Activated CD4-positive, CD25-positive, alpha-beta regulatory T cell (primary cell): Measurements from ENCODE around the gene ANKRD1.

Source experiments
- DNase-seq, 4 experiments: peaks; one replicate each; lab custom pipeline; 2025; lab: John Stamatoyannopoulos, UW

ANKRD1 gene

DNA sequence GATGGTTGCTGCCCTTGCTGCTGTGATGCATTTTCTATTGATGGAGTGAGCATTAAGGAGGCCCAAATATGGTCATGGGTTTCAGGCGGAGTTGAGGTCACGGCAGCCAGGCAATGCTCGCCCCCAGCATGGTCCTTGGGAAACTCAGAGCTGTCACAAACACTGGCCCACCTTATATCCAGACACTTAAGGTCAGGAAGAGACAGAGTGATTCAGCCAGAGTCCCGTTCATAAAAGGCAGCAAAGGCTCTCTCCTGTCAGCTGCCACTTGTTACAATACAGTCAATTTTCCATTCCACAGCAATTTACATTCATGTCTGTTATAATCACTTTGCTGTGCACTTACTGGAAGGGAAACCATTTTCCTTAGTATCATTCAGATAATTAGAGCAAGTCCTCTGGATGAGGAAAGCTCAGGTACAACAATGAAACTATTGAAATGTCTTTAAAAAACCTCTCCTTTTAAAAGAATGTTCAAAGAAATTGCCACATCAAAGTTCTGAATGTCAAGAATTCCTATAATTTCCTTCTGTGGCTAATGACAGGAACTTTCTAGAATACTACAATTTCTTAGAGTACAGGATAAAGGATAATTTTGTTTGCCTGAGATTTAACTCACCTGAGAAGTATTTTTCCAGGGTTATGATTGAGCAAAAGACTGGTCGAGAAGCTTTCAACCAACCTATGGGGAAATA, 14.8 kb upstream of the ANKRD1 start:
- no peak for DNase-seq

DNA sequence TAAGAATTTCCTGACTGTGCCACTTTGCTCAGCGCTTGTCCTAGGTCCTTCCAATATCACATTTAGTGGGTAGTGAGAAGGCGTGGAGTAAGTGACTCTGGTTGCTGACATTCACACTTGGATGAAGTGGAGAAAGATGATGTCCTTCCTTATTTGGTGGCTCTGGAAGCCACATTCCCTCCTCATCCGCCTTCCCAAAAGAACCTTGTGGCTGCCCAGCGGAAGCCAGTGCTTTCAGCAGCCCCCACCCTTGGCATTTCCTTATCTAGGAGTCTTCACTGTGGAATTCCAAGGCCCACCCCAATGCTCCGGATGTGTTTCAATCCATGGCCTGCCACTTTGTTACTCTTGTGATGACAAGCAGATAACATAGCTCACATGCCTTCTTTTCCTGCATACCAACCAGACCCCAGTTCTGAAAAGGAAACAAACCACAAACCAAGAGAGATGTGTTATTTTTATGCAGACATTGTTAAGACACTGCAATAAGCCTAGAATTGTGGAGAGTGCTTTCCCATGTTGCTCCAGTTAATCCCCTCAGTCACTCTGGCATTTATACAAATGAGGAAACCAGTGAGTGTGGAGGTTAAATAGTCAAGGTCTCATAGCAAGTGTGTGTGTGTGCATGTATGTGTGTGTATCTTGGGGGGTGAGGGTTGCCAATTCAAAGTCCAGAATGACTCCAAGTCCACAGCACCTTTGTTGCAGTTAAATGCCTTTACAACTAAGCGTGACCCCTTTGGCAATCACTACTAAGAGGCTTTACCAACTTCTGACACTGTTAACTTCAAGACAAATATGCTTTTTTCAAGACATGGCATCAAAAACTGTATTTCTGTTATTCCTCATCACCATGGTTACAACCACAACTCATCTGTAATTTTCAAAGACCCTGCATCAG, 10.3 kb upstream of the ANKRD1 start:
- no peak for DNase-seq

DNA sequence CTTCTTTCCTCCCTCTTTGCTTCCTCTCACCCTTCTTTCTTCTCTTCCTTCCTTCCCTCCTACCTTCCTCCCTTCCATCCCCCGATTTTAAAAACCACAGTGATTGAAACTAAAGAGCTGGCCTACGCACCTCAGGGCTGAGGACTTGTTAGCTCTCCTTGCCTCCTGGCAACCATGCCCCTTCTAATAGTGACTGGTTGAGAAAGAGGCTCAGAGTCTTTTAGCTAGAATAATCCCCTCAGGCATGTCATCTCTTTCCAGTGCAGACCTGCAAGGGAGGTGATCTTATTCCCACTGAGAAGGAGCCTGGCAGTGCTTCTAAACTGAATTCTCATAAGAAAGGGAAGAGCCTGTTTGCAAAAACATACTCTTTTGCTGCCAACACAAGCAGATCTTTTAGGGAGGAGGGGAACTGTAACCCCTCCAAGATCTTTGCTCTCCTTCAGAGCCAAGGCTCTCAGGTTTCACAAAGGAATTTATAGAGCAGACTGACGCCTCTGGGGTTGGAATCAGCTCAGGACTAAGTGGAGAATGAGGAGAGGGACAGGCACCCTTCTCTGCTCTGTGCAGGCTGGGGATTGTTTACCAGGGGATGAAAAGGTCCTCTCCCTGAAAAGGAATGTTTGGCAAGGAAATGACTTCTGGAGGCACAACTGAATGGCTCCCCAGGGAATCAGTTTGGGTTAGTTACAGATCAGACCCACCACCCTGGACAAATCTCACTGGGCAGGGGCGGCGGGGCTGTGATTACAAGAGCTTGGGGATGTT, 9.4 kb upstream of the ANKRD1 start:
- no peak for DNase-seq

DNA sequence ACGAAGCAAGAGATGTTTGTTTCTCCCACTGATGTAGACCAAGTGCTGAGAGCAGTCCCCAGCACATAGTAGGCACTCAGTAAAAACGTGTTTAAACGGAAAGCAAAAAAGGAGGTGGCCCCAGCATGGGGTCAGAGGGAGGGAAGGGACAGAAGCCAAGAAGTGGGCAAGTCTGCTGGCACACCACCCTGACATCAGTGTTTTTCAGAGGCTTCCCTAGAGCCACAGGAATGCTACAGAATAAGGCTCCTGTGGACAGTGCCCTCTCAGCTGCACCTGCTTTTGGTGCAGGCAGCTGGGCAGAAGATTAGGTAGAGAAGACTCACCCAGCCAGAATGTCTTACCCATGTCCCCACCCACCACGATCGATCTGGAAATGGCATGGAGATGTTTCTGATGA, 8.3 kb upstream of the ANKRD1 start:
- no peak for DNase-seq

DNA sequence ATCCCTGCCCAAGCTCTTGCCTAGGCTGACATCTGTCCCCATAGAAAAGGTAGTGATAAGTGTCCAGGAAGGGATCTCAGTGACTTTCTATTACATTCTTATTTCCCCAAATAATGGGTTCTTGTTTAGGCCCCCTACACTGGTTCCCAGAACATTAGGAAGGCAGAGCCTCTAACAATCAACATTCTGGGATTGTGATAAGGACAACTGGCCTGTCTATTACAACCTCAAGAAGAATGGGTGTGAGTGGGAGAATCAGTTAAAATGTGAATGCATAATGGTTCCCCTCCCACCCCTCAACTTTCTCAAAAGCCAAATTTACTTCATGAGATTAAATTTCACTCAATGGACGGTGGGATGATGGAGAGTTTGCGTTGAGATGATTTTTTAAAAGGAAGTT, 6.4 kb upstream of the ANKRD1 start:
- DNase-seq, result no peak

DNA sequence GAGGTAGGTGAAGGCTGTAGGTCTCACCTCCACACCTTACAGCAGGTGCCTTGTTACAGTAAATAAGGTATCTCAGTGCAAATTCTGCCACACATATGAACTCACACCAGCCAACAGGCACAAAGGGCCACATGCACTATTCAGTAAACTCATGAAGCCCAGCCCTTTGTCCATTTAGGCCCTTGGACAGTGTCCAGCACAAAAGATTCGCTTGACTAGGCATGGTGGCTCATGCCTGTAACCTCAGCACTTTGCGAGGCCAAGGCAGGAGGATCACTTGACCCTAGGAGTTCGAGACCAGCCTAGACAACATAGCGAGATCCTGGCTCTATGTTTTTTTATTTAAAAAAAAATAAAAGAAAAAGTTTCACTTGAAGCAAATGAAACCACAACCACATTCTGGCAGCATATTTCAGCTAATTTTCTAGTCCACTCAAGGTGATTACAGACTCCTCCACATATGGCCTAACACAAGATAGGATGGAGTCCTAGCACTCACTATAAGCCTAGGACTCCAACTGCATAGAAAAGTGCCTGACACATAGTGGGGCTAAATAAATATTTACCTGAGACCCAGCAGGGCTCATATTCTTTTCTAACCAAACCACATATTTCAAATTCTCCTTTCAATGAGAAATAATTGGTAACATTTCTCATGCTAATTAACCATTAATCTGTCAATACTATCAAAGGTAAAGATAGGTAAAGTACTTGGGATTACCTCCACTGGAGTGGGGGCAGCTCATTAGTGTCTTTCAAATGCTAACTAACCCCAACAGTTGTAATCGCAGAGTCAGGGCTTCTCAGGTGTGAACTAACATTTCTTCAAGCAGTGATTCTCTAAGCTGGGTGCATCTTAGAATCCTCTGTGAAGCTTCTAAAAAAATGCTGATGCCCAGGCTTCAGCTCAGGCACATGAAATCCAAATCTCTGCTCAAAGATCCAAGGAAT, 4.5 kb upstream of the ANKRD1 start:
- DNase-seq, result no peak

DNA sequence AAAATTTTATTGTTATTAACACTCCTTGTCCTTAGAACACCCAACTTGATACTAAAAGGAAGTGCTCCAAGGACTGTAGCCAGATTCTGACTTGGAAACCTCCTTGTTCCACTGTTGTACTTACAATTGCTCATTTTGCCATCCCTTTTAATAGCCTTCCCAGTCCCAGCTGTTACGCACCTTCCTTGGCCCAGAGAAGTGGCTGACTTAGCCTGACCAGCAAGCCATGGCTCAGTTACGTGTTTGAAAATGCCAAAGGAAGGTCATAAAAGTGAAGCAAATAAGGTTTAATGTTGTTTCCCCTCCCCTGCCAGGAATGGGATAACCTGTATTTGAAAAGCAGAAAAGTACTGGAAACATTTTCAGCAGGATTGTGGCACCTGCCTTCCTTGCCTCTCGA, 3.7 kb upstream of the ANKRD1 start:
- no peak for DNase-seq

DNA sequence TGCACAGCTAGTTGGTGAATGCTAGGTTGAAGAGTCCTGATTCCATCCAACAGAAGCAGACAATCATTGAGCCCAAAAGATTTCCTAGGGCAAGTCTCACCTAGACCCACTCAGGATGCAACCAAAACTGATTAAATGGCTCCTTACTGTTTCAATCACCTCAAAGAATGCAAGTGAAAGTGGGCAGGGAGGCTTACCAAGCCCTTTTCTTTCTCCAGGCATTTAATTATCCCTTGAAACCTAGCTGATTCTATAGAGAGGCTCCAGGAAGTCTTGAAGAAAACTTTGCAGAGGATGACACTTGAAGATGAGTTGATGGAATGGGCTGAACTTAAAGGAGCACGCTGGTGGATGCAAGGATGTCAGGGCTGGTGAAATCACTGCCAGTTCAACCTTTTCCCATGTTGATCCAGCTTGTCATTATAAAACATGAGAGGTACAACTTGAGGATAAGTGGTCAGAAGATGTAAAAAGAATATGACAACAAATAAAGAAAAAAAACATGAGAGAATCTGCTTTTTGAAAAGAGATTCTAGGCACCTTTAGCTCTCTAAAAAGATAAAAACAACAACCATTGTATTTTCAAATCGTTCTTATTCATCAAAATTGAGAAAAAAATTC, 2.3 kb upstream of the ANKRD1 start:
- no peak for DNase-seq

DNA sequence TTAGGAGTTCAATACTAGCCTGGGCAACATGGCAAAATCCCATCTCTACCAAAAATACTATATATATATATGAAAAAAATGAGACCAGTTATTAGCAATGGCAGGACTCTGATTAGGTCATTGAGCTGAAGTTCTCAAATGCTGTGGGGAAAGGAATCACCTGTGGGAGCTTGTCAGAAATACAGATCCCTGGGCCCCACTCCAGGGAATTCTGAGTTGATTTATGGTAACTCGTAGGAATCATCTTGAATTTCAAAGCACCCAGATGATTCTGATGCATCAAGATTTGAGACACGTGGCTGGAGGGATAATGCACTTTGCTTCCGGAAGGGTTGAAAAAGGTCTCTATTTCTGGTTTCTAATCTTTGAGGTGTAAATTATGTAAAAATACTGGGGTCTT, 1.0 kb upstream of the ANKRD1 start:
- no peak for DNase-seq

DNA sequence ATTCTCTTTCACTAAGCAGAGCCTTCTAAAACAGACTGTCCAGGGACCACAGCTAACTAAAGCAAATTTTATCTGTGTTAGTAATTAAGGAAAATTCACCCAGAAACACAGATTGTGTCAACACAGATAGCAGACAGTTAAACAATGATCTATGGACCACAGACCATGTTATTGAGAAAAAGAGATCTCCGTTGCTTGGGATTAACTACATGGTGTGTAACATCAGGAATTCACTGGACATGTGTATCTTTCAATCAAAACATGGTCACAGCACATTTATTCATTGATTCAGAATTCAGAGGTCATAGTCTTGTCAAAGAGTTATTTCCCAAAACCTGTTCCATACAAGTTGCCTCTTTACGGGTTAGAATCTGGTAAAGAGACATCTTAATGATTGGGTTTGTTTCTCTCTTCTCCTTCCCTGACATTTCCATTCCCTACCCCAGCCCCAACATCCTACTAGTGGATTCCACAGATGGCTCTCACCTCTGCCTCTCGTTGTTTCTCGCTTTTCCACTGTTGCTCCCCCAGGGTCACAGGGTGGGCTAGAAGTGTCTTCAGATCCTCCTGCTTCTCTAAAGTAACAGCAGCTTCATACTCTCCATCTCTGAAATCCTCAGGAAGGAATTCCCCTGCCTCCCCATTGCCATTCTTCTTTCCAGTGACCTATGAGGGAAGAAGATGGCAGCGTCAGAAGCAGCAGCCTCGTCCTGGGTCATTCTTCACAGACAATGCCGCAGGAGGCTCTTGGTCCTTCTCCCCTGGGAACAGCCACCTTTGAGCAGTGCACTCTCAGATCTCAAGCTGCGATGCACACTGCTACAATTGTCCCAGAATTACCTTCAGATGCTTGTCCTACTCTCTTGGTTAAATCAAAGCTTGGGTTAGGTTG, 958 bp downstream of the ANKRD1 start:
- DNase-seq, result no peak

DNA sequence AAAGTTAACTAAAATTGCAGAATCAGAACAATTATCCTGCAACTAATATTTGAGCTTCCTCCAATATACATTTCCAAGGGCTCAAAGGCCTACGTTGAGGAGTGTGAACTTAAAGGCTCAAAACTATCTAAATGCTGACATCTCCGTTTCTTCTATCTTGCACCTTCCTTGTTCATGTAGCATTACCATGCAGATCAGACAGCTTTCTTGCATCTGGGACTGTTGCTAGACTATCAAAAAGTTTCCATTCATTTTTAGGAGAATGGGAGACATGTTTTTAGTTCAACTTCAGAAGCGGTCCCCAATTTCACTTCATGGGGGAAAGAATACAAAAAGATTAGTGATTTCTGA, 2.9 kb downstream of the ANKRD1 start:
- no peak for DNase-seq

DNA sequence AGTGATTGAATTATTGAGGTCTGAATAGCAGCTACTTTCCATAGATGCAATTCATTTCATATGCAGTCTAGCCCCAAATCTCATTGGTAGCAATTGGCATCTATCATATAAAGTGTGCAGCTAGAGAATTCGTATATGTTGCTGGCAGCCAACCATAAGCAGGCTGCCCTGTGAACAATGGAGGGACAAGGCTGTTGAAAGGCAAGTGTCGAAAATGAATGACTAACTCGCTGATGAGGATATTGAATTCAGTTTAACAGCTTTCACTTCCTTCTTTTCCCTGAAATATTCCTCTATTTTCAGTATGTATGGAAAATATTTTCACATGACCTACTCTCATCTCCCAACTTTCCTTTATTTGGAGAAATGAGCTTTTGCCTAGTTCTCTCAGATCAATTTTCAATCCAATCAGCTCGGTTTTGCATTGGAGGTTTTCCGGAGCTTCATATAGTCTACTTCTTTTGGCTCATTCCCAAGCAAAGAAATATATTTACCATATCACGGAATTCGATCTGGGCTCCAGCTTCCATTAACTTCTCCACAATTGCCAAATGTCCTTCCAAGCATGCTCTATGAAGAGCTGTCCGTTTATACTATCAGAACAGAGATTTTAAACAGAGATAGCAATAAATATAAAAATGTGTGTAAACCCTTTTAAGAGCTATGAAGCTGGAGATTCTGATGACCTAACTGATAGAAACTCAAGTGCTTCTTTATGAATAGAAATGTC, 3.5 kb downstream of the ANKRD1 start:
- DNase-seq, result no peak

DNA sequence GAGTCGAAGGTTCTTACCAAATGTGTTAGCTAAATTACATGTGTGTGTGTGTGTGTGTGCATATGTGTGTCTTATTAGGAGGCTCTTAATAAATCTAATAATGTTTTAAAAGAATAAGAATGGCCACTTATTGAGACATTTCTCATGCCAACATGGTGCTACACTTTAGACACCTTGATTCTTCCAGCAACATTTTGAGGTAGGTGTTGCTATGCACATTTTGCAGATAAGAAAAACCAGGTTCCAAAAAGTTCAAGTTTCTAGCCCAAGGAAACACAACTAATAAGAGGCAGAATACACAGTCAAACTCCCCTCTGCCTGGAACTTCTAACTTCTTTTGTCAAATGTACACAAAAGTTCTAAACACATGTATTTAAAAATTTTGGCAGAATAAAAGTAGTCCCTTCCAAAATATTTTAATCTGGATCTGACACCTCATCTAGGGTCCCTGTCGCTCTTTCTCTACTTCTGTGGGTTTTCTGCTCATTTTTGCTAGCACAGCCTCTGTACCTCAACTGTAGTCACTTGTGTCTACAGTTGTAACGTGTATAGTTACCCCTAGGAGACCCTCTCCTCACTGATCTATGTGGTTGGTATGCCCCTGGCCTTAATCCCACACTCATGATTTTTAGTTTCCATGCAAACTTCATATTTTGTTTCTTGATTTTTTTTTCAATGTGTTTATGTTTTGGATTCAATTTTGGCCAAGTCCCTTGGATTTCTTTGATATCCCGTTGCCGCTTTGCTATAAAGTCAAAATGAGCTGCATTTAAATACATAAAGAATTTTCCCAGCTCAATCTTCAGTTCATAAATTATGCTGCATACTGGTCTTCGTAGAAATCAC, 4.3 kb downstream of the ANKRD1 start:
- DNase-seq, result no peak

DNA sequence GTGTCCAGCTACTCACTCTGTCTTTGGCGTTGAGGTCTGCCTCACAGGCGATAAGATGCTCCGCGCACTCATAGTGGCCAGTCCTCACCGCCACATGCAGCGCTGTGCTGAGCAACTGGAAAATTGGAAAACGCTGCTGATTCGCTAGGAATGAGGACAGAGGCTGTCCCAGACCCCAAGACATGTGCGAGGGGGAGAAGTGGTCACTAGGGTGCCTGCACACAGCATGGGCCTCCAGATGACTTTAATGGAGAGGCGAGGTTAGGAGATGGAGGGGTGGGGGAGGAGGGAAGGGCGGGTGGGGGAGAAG, 5.2 kb downstream of the ANKRD1 start:
- no peak for DNase-seq

DNA sequence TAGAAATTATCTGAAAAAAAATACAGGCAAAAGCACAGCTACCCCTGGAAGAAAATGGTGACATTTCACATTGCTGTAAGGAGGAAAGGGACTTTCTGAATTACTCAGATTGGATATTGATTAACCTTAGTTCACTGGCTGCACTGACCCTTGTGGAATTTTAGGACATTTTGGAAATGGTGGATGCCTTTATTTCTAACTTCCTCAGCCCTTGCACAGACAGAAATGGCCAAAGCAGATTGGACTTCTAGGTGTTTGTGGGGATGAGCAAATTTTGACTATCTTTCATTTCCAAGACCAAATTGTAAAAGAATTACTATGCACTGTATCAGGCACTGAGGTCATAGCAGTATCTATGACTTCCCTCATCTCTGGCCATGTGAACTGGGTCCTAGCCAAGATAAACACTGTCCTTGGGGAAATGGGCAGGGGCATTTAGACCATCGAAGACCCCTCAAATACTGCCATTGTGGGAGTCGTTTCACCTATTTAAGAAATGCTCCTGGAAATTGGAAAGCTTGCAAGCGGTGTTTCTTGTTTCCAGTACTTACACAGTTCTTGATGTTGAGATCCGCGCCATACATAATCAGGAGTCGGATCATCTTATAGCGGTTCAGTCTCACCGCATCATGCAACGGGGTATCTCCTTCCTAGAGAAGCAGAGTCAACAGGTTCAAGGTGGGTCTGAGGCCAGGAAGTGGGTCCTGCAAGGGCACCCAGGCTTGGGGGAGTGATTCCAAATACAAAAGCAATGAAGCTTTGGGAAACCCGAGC, 5.7 kb downstream of the ANKRD1 start:
- no peak for DNase-seq

DNA sequence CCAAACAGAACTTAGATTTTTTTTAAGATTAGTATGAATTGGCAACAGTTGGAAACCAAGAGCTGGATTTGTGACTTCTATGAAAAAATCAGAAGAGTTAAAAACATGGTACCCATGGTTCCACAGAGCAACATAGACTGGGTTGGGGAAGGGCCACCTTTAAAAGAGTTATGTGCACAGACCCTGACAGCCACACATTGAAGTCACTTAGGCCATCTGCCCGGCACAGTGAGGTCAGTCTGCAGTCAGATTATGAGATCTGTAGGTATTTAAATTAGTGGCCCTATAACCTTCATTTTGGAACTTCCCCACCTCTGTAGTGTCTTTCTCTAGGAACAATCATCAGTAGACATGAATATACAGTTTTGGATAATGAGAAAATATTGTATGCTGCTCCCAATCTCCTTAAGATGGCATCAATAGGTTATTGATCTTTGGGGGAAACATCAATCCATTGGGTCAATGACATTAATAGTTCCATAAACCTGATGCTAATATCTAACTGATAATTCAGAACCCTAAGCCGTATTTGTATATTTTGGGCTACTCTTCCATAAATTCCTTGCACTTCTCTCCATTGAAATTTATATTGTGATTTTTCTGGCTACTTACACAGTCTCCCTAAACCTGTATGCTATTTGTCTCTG, 7.0 kb downstream of the ANKRD1 start:
- no peak for DNase-seq

DNA sequence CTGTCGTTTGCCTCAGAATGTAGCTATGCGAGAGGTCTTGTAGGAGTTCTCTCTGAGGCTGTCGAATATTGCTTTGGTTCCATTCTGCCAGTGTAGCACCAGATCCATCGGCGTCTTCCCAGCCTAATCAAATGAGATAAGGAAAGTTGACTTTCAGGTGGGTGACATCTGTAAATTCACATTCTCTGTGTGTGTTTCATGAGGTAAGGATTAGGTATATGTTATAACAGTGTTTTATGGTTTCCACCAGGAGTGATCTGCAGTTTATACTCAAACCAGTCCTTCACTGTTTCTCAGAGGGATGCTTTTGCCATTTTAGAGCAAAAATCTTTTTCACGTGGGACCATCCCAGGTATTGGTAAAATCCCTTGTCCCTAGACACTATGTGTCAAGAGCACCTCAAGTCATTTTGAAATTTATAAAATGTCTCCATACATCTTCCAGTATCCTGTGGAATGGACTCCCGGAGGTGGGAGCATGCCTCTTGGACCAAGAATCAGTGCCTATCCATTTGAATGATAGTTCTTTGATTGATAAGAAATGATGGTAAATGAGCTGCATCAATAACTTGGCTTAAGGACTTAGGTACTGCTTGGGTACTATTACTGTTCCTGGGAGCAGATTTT, 7.9 kb downstream of the ANKRD1 start:
- no peak for DNase-seq
